Smooth muscle cell (in vitro differentiated cells): ENCODE measurements around the gene RSPH1. TPM values are rescaled to one million over a fixed set of nuclear protein-coding genes. Genes with fewer than 3 reads are reported as not detected.

Source experiments
- DNase-seq: peaks from one replicate; lab custom pipeline; 2025; ENCODE audit not compliant: unreplicated experiment; lab: John Stamatoyannopoulos, UW
- H2AFZ ChIP-seq: fragments of 200-600 bp; sonication (generic); 2 replicates; pipeline ENCODE4 v1.6.0; 2016; ENCODE audit warnings: antibody characterized with exemption, low read depth, mild to moderate bottlenecking
- H3F3A ChIP-seq: fragments of 200-600 bp; sonication (generic); 2 replicates; pipeline ENCODE4 v1.6.0; 2017; ENCODE audit warnings: antibody characterized with exemption, low read depth
- H3K27ac ChIP-seq: fragments of 200-600 bp; sonication (generic); 2 replicates; pipeline ENCODE4 v1.5.1; 2016; ENCODE audit warnings: low read depth, mild to moderate bottlenecking
- H3K27me3 ChIP-seq: fragments of 200-600 bp; sonication (generic); 2 replicates; pipeline ENCODE4 v1.6.1; 2016; ENCODE audit warnings: low read depth, mild to moderate bottlenecking
- H3K36me3 ChIP-seq: fragments of 200-600 bp; sonication (generic); 2 replicates; pipeline ENCODE4 v1.5.1; 2016; ENCODE audit warnings: low read depth
- H3K4me1 ChIP-seq: fragments of 200-600 bp; sonication (generic); 2 replicates; pipeline ENCODE4 v1.5.1; 2016; ENCODE audit warnings: low read depth
- H3K4me2 ChIP-seq: fragments of 200-600 bp; sonication (generic); 2 replicates; pipeline ENCODE4 v1.6.0; 2016; ENCODE audit warnings: mild to moderate bottlenecking
- H3K4me3 ChIP-seq: fragments of 200-600 bp; sonication (generic); 2 replicates; pipeline ENCODE4 v1.5.1; 2016; ENCODE audit warnings: mild to moderate bottlenecking
- H3K79me2 ChIP-seq: fragments of 200-600 bp; sonication (generic); 2 replicates; pipeline ENCODE4 v1.6.0; 2016; ENCODE audit warnings: low read depth, mild to moderate bottlenecking
- H3K9ac ChIP-seq: fragments of 200-600 bp; sonication (generic); 2 replicates; pipeline ENCODE4 v1.6.0; 2016; ENCODE audit warnings: low read depth
- H3K9me3 ChIP-seq: fragments of 200-600 bp; sonication (generic); replicated peaks from 2 replicates; pipeline ENCODE4 v1.5.1; 2016; ENCODE audit warnings: low read depth
- H4K20me1 ChIP-seq: fragments of 200-600 bp; sonication (generic); 2 replicates; pipeline ENCODE4 v1.6.0; 2016; ENCODE audit warnings: low read depth
- WGBS: methylation state at CpG from one replicate; pipeline ENCODE4 v1.1.7; 2016; ENCODE audit warnings: low lambda C conversion rate; 5-methylcytosine and 5-hydroxymethylcytosine counted together
- polyA plus RNA-seq: library from polyadenylated mRNA; unstranded; fragments of >200 nt; fragmentation: Nextera tagmentation; extraction: Ambion mirVana; gene quantifications from 2 replicates; pipeline ENCODE4 v1.2.1, GENCODE V29; 2016
- total RNA-seq: library from RNA; depleted of rRNA; stranded (reverse); fragments of >200 nt; gene quantifications from 2 replicates; pipeline ENCODE4 v1.2.3, GENCODE V29; 2014
- TF ChIP-seq, protein P1 (sequence below): fragments of 200-600 bp; sonication (generic); IDR thresholded peaks from 2 replicates; pipeline ENCODE4 v1.5.1; 2017; ENCODE audit warnings: borderline replicate concordance, mild to moderate bottlenecking, antibody characterized with exemption; ENCODE audit not compliant: insufficient read depth, poor library complexity, severe bottlenecking

RSPH1 gene
- total and polyA plus RNA-seq, 2 experiments from 2014 or later = 0.16 TPM; not detected in 1

DNA sequence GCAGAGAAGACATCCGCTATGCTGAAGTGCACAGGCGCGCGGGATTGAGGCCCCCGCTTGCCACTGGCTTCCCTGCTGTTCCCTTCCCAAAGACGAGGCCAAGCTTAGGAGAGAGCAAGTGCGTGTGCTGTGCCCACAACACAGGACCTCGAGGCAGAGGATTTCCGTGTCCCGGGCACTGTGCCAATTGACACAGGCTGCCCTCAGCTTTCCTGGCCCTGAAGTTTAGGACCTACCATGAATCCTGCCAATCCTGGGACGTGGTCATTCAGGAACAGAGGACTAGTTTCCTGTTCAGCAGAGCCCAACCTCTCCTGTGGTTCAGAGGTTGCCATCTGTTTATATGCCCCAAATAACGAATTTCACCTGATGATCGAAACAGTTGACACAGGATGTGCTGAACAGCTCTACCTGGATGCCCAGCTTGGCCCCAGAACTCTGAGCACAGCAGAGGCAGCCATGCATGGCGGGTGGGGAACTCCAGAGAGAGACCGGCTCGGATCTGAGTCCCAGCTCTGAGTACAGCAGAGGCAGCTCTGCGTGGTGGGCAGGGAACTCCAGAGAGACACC, 39.7 kb upstream of the RSPH1 start:
- TF ChIP-seq, protein P1, sequence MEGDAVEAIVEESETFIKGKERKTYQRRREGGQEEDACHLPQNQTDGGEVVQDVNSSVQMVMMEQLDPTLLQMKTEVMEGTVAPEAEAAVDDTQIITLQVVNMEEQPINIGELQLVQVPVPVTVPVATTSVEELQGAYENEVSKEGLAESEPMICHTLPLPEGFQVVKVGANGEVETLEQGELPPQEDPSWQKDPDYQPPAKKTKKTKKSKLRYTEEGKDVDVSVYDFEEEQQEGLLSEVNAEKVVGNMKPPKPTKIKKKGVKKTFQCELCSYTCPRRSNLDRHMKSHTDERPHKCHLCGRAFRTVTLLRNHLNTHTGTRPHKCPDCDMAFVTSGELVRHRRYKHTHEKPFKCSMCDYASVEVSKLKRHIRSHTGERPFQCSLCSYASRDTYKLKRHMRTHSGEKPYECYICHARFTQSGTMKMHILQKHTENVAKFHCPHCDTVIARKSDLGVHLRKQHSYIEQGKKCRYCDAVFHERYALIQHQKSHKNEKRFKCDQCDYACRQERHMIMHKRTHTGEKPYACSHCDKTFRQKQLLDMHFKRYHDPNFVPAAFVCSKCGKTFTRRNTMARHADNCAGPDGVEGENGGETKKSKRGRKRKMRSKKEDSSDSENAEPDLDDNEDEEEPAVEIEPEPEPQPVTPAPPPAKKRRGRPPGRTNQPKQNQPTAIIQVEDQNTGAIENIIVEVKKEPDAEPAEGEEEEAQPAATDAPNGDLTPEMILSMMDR = no peak
- no peaks in the 10 kb centered on the region for H3K79me2 ChIP-seq
- H3K4me3 ChIP-seq = no peak overlapping the region
- H3K4me1 ChIP-seq = no peaks in the 10 kb centered on the region
- H3F3A ChIP-seq = peaks cover 10% of the 10 kb centered on the region
- WGBS = 95% methylated on average over 17 of the region's 17 CpGs
- H3K27me3 ChIP-seq = no peaks in the 10 kb centered on the region
- no peak overlapping the region for H3K4me2 ChIP-seq
- DNase-seq = no peak
- no peak overlapping the region for H2AFZ ChIP-seq
- H3K36me3 ChIP-seq = no peaks in the 10 kb centered on the region
- no peaks in the 10 kb centered on the region for H4K20me1 ChIP-seq
- H3K9ac ChIP-seq = no peak overlapping the region
- H3K9me3 ChIP-seq = no peaks in the 10 kb centered on the region
- H3K27ac ChIP-seq = no peak overlapping the region

DNA sequence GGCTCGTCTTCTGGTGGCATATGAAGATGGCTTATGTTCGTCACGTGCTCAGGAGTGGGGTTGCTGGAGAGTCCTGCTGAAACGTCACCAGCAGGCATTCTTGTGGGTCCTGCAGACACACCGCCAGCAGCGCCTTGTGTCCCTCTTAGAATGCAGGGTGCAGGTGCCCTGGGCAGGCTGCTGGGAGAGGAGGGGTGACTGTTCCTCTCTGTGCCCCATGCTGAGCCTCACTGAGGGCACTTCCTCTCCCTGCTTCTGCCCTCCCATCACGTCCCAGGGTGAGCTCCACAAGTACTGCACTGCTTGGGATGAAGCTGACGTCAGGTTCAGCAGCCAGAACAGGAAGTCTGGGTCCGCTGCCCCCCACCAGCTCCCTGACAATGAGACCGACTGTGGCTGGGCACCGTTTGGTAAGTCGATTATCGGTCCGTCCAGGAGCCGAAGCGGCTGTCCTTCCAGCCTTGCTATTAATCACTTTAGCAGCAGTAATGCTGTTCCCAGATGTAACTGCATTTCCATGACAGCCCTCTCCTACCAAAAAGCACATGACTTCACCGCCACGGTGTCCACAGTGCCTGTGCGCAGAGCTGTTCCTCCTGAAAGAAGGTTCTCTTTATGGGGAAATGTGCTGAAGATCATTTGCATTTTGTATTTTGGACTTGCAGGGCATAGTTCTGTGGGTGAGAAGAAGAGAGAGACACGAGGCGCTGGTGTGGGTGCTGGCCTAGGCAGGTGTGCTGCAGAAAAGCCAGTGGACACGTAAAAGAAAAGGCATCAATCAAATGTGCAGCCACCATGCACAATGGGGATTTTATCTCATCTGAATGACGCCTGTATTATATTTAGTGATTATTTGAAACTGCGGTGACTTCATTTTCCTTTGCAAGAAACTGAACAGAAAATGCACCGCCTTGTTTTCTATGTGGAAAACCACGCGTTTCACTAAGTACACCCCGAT, 38.7 kb upstream of the RSPH1 start:
- Histone ChIP-seq H3K27ac (no peak overlapping the region), H3K4me2 (no peak overlapping the region), H3K9ac (no peak overlapping the region), H3K36me3 (no peaks in the 10 kb centered on the region), H3K27me3 (no peaks in the 10 kb centered on the region), H3K79me2 (no peaks in the 10 kb centered on the region), H3K4me1 (no peaks in the 10 kb centered on the region), H3K9me3 (no peaks in the 10 kb centered on the region), H3F3A (peaks cover 10% of the 10 kb centered on the region), H2AFZ (no peak overlapping the region), H4K20me1 (no peaks in the 10 kb centered on the region), H3K4me3 (no peak overlapping the region)
- WGBS = 93% methylated on average over 28 of the region's 28 CpGs
- TF ChIP-seq, protein P1 = no peak
- no peak for DNase-seq

DNA sequence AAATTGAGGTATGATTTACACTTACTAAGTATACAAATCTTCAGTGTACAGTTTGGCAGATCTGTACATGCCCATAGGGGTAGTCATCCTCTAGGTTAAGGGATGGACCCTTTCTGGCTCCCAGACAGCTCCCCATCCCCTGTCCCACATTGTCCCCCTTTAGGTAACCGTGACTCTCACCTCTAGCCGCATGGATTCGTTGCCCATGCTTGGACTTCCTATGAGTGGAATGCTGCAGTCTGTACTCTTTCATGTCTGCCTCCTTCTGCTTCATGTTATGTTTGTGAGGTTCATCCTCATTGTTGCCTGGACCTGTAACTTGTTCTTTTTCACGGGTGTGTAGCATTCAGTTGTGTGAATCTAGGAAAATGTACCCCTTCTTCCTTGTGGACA, 37.9 kb upstream of the RSPH1 start:
- DNase-seq = no peak
- Histone ChIP-seq H4K20me1 (no peaks in the 10 kb centered on the region), H2AFZ (no peak overlapping the region), H3K36me3 (no peaks in the 10 kb centered on the region), H3F3A (peaks cover 10% of the 10 kb centered on the region), H3K9me3 (no peaks in the 10 kb centered on the region), H3K27me3 (no peaks in the 10 kb centered on the region), H3K9ac (no peak overlapping the region), H3K4me3 (no peak overlapping the region), H3K27ac (no peak overlapping the region), H3K4me1 (no peaks in the 10 kb centered on the region), H3K4me2 (no peak overlapping the region), H3K79me2 (no peaks in the 10 kb centered on the region)
- TF ChIP-seq, protein P1 = no peak
- 95% methylated on average over 4 of the region's 4 CpGs for WGBS
